GM12878 (cell line): ENCODE data around the gene CCDC88C. TPM values are rescaled to one million over a fixed set of nuclear protein-coding genes. Genes with fewer than 3 reads are reported as not detected.

ENCODE experiments used
- ATAC-seq: fragments of 200-7000 bp; cut with Tn5 transposase; 3 replicates; pipeline ENCODE4 v1.9.1; 2020; ENCODE audit warnings: mild to moderate bottlenecking, moderate library complexity
- BruUV-seq: library from RNA; stranded (reverse); fragments of 400-500 nt; replicated peaks from 2 replicates; lab custom pipeline; 2021; lab: Mats Ljungman, UMichigan
- CTCF ChIA-PET: fragments of 300-600 bp; sonication (Branson Sonifier 250); formaldehyde crosslinking; extraction: SDS; loops from one replicate; lab custom pipeline; 2021; ENCODE audit warnings: inconsistent platforms; lab: Yijun Ruan, JAX
- POLR2A ChIA-PET: fragments of 350-600 bp; formaldehyde crosslinking; extraction: SDS; loops from one replicate; lab custom pipeline; 2021; ENCODE audit warnings: inconsistent platforms; lab: Charles Lee
- RAD21 ChIA-PET: fragments of 300-600 bp; sonication (Branson Sonifier 250); formaldehyde crosslinking; loops from one replicate; lab custom pipeline; 2023; ENCODE audit warnings: antibody characterized with exemption; ENCODE audit not compliant: unreplicated experiment; lab: Charles Lee
- SMC1A ChIA-PET: fragments of 300-600 bp; sonication (Branson Sonifier 250); formaldehyde crosslinking; loops from one replicate; lab custom pipeline; 2023; ENCODE audit not compliant: unreplicated experiment, uncharacterized antibody; lab: Charles Lee
- DNase-seq: peaks from one replicate; pipeline ENCODE4 v3.0.0-alpha.2; 2011; ENCODE audit warnings: low read depth, low spot score
- FAIRE-seq: peaks from 3 replicates; lab custom pipeline; 2011; peaks lifted over from hg19 to GRCh38; lab: Jason Lieb, UNC
- H2AFZ ChIP-seq: 2 replicates; pipeline ENCODE4 v1.6.0; 2011; ENCODE audit warnings: low read depth, low read length, control low read depth; ENCODE audit not compliant: control insufficient read depth
- H3K27ac ChIP-seq: 2 replicates; pipeline ENCODE4 v1.5.1; 2011; ENCODE audit warnings: control low read depth; ENCODE audit not compliant: control insufficient read depth, insufficient read depth
- H3K27me3 ChIP-seq, 2 experiments: replicated peaks in 1 of 2; 2 replicates each; pipeline versions ENCODE4 v1.6.0 to v1.6.1; 2011; ENCODE audit warnings: low read length in 1 of 2; ENCODE audit not compliant: control insufficient read depth in 2 of 2, insufficient read depth in 2 of 2
- H3K36me3 ChIP-seq, 2 experiments: 2 replicates each; pipeline ENCODE4 v1.5.1; 2011; ENCODE audit warnings: low read length in 1 of 2; ENCODE audit not compliant: control insufficient read depth in 2 of 2, insufficient read depth in 2 of 2
- H3K4me1 ChIP-seq: 2 replicates; pipeline ENCODE4 v1.6.1; 2011; ENCODE audit warnings: mild to moderate bottlenecking, low read length, moderate library complexity, mixed read lengths; ENCODE audit not compliant: control insufficient read depth, insufficient read depth
- H3K4me2 ChIP-seq: 2 replicates; pipeline ENCODE4 v1.6.0; 2011; ENCODE audit warnings: control low read depth; ENCODE audit not compliant: control insufficient read depth, insufficient read depth
- H3K4me3 ChIP-seq: fragments of 200-600 bp; sonication (generic); 2 replicates; pipeline ENCODE4 v1.5.1; 2016
- H3K79me2 ChIP-seq: 2 replicates; pipeline ENCODE4 v1.6.0; 2011; ENCODE audit warnings: low read length; ENCODE audit not compliant: control insufficient read depth, insufficient read depth
- H3K9ac ChIP-seq: 2 replicates; pipeline ENCODE4 v1.8.0; 2011; ENCODE audit warnings: low read length, control low read depth, mixed read lengths; ENCODE audit not compliant: control insufficient read depth, insufficient read depth
- H3K9me3 ChIP-seq: replicated peaks from 3 replicates; pipeline ENCODE4 v1.5.1; 2011; ENCODE audit warnings: mild to moderate bottlenecking, low read length; ENCODE audit not compliant: control insufficient read depth, insufficient read depth
- H4K20me1 ChIP-seq: 2 replicates; pipeline ENCODE4 v1.6.0; 2011; ENCODE audit not compliant: control insufficient read depth, insufficient read depth
- ATF2 ChIP-seq: IDR thresholded peaks from 2 replicates; pipeline ENCODE4 v1.6.1; 2012; ENCODE audit warnings: low read length, inconsistent platforms
- BACH1 ChIP-seq: fragments of 450-650 bp; IDR thresholded peaks from 2 replicates; pipeline ENCODE4 v1.6.1; 2017; ENCODE audit warnings: mild to moderate bottlenecking, borderline replicate concordance
- CHD4 ChIP-seq: fragments of 200-600 bp; sonication (generic); IDR thresholded peaks from 2 replicates; pipeline ENCODE4 v1.6.1; 2016; ENCODE audit warnings: mild to moderate bottlenecking
- E2F4 ChIP-seq: IDR thresholded peaks from 2 replicates; pipeline ENCODE4 v1.6.1; 2012; ENCODE audit warnings: low read depth, low read length, improper control_type of control experiment
- ELK1 ChIP-seq: IDR thresholded peaks from 2 replicates; pipeline ENCODE4 v1.6.1; 2012; ENCODE audit warnings: low read depth, low read length, improper control_type of control experiment
- EZH2 ChIP-seq: IDR thresholded peaks from 2 replicates; pipeline ENCODE4 v1.6.1; 2012; ENCODE audit warnings: low read depth, mild to moderate bottlenecking, control low read depth, inconsistent platforms, low read length, borderline replicate concordance; ENCODE audit not compliant: control insufficient read depth
- GABPA ChIP-seq: IDR thresholded peaks from 2 replicates; pipeline ENCODE4 v1.6.1; 2014; ENCODE audit warnings: antibody characterized with exemption, low read depth, mild to moderate bottlenecking, inconsistent platforms
- HDGF ChIP-seq: fragments of 450-650 bp; IDR thresholded peaks from 2 replicates; pipeline ENCODE4 v1.6.1; 2016; ENCODE audit warnings: antibody characterized with exemption
- MTA2 ChIP-seq: fragments of 450-650 bp; IDR thresholded peaks from 2 replicates; pipeline ENCODE4 v1.6.1; 2016; ENCODE audit warnings: low read depth, mild to moderate bottlenecking, moderate library complexity
- NBN ChIP-seq: fragments of 450-650 bp; IDR thresholded peaks from 2 replicates; pipeline ENCODE4 v1.6.1; 2016
- TCF3 ChIP-seq: IDR thresholded peaks from 2 replicates; pipeline ENCODE4 v1.6.1; 2012; ENCODE audit warnings: low read depth, mild to moderate bottlenecking, low read length, borderline replicate concordance; ENCODE audit not compliant: insufficient read depth
- USF1 ChIP-seq: IDR thresholded peaks from 2 replicates; pipeline ENCODE4 v1.6.1; 2011; ENCODE audit warnings: borderline replicate concordance, low read depth, mild to moderate bottlenecking, moderate library complexity, mixed read lengths, low read length; ENCODE audit not compliant: insufficient read depth; ENCODE audit errors: extremely low read length
- ZNF384 ChIP-seq: IDR thresholded peaks from 2 replicates; pipeline ENCODE4 v1.6.1; 2012; ENCODE audit warnings: low read depth, mild to moderate bottlenecking, low read length, improper control_type of control experiment, borderline replicate concordance
- WGBS: methylation state at CpG from one replicate; pipeline ENCODE4 v1.1.6; 2016; ENCODE audit warnings: low lambda C conversion rate; ENCODE audit not compliant: insufficient replicate concordance, insufficient coverage; ENCODE audit errors: missing lambda C conversion rate; 5-methylcytosine and 5-hydroxymethylcytosine counted together
- in situ Hi-C: fragments of 300-500 bp; cut with MboI; formaldehyde crosslinking; loops from 9 replicates; pipeline ENCODE4 v1.14.3; 2018; ENCODE audit warnings: mixed read lengths
- intact Hi-C: fragments of 100-400 bp; cut with micrococcal nuclease; formaldehyde crosslinking; loops from one replicate; pipeline ENCODE4 v1.14.2; 2022; ENCODE audit not compliant: unreplicated experiment
- polyA plus RNA-seq, 11 experiments: library from polyadenylated mRNA; depleted of rRNA in 4 of 11; unstranded in 6 of 11; stranded (reverse) in 5 of 11; fragments of >200 nt; fragmentation: Nextera tagmentation in 4 of 11; fragmentation: Illumina TruSeq in 1 of 11; extraction: Ambion mirVana in 4 of 11; extraction: Trizol in 1 of 11; gene quantifications; 1 replicate in 1 of 11; 2 replicates in 10 of 11; pipeline versions ENCODE4 v1.2.1 to v1.2.3, GENCODE V29; 2011 to 2016; ENCODE audit warnings: inconsistent platforms in 2 of 11, missing spikeins in 2 of 11, low read depth in 1 of 11
- total RNA-seq, 4 experiments: library from RNA; depleted of rRNA in 3 of 4; stranded (reverse); fragments of >200 nt in 3 of 4; fragmentation: Illumina TruSeq in 1 of 4; extraction: Trizol in 1 of 4; gene quantifications; 2 replicates each; pipeline versions ENCODE4 v1.2.1 to v1.2.3, GENCODE V29; 2013 to 2021

Gene CCDC88C
- total and polyA plus RNA-seq, 10 of the 15 experiments (the other 5 are each of a cell fraction or from before 2014, with no cell fraction given) = 4.0 to 79.6 (median 36.6) TPM

- Histone ChIP-seq H3K27ac (no peak overlapping the region), H3K4me1 (peaks cover 9% of the 10 kb centered on the region), H3K79me2 (no peaks in the 10 kb centered on the region; the same call in none of the 2 replicates), H3K36me3 (peaks cover 14 to 21% of the 10 kb centered on the region in 2 experiments), H3K9me3 (no peaks in the 10 kb centered on the region), H4K20me1 (no peaks in the 10 kb centered on the region), H2AFZ (no peak overlapping the region), H3K27me3 (no peaks in the 10 kb centered on the region), H3K4me2 (no peak overlapping the region), H3K9ac (no peak overlapping the region), H3K4me3 (no peak overlapping the region)
- no peak for FAIRE-seq
- intact Hi-C loops (no loop called here), in situ Hi-C loops (no loop called here)
- no peak for ATAC-seq
- TF ChIP-seq MTA2 = no peak
- TF ChIP-seq GABPA = no peak
- no peak for TF ChIP-seq EZH2
- ChIA-PET SMC1A (interaction anchor here (0.6 to 2.6 kb wide), 3 partner anchors 13 to 1273 kb away, joined by 3 to 7 read pairs (median 3); no protein-coding TSS in a partner anchor), RAD21 (no interaction called here), CTCF (no interaction called here), POLR2A (no interaction called here)
- 85% methylated on average over 3 of the region's 3 CpGs for WGBS
- no peak for DNase-seq
- no TSS peak for BruUV-seq
Measured at GRCh38 chr14:91464615-91465205, 47.1 kb upstream of the CCDC88C start.

GRCh38 chr14:91458612-91459011, 41.0 kb upstream of the CCDC88C start:
- no peaks in the 10 kb centered on the region for H3K79me2 ChIP-seq
- no peaks in the 10 kb centered on the region for H3K27me3 ChIP-seq
- CTCF ChIA-PET = interaction anchor here (1.3 kb wide), 1 partner anchor 14 kb away, joined by 3 read pairs; no protein-coding TSS in a partner anchor
- RAD21 ChIA-PET = no interaction called here
- DNase-seq = no peak
- intact Hi-C loops = no loop called here
- H3K9me3 ChIP-seq = no peaks in the 10 kb centered on the region
- POLR2A ChIA-PET = no interaction called here
- H3K36me3 ChIP-seq = peaks cover 11 to 25% of the 10 kb centered on the region in 2 experiments
- in situ Hi-C loops = no loop called here
- H2AFZ ChIP-seq = no peak overlapping the region
- H3K9ac ChIP-seq = no peak overlapping the region
- H4K20me1 ChIP-seq = no peaks in the 10 kb centered on the region
- no peak overlapping the region for H3K27ac ChIP-seq
- no peak for FAIRE-seq
- no peak for ATAC-seq
- no peak overlapping the region for H3K4me2 ChIP-seq
- SMC1A ChIA-PET = no interaction called here
- peaks cover 9% of the 10 kb centered on the region for H3K4me1 ChIP-seq
- BruUV-seq = no TSS peak
- 82% methylated on average over 5 of the region's 5 CpGs for WGBS
- H3K4me3 ChIP-seq = no peak overlapping the region
- TF ChIP-seq TCF3 = no peak
- TF ChIP-seq HDGF = no peak
- TF ChIP-seq E2F4 = no peak
- no peak for TF ChIP-seq CHD4
- TF ChIP-seq USF1 = no peak
- no peak for TF ChIP-seq BACH1
- no peak for TF ChIP-seq ATF2
- TF ChIP-seq ZNF384 = no peak
- TF ChIP-seq ELK1 = no peak
- no peak for TF ChIP-seq NBN
